NCI-H1694 (cell line): ENCODE measurements around the gene SLC11A1.

Source experiments
- DNase-seq: peaks from one replicate; lab custom pipeline; 2025; lab: John Stamatoyannopoulos, UW

Gene SLC11A1

DNA sequence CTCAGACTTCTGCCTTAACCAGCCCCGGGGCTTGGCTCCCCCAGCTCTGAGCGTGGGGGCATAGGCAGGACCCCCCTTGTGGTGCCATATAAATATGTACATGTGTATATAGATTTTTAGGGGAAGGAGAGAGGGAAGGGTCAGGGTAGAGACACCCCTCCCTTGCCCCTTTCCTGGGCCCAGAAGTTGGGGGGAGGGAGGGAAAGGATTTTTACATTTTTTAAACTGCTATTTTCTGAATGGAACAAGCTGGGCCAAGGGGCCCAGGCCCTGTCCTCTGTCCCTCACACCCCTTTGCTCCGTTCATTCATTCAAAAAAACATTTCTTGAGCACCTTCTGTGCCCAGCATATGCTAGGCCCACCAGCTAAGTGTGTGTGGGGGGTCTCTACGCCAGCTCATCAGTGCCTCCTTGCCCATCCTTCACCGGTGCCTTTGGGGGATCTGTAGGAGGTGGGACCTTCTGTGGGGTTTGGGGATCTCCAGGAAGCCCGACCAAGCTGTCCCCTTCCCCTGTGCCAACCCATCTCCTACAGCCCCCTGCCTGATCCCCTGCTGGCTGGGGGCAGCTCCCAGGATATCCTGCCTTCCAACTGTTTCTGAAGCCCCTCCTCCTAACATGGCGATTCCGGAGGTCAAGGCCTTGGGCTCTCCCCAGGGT is 23.1 kb downstream of the SLC11A1 start:
- no peak for DNase-seq

DNA sequence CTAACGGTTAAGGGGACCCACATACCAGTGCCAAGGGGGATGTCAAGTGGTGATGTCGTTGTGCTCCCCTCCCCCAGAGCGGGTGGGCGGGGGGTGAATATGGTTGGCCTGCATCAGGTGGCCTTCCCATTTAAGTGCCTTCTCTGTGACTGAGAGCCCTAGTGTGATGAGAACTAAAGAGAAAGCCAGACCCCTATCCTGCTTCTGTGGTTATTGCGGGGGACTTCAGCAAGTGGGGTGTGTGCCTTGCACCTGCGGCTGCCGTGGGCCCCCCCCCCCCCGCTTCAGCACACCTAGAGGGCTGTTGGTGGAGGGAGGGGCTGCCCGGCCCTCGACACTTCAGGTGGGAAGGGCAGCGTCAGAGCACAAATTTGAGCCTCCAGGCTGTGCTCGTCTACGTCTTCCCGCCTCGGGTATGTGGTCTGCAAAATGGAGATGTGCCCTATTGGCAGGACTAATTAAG is 23.7 kb downstream of the SLC11A1 start:
- no peak for DNase-seq

DNA sequence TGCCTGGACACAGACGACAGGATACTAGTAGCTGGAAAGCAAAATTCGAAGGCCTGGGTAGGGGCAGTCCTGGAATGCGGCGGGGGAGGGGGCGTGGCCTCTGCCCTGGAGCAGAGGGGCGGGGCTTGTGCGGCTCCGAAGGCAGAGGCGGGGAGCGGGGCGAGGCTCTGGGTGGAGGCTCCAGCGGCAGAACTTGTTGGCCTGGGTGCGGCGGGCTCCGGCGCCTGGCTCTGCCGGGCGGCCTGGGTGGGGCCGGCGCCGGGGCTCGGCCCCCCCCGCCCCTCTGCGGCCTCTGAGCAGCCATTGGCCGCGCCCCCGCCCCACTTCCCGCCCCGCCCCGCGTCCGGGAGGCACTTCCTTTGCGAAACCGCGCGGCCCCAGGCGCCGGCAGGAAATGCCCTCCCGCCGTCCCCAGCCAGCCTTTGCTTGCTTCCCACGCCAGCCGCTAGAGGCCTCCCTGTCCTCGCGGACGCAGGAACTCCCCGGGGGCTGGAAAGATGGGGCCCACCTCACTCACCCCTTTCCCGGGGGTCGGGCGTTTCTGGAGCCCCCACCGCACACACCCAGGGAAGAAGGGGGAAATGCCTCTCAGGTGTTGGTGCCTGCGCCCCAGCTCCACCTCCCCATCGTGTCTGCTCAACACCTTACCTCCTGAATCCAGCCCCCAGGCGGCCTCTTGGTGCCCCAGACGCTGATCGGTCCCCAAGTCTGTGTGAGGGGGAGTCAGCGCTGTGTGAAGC is 24.3 kb downstream of the SLC11A1 start:
- DNase-seq = peak; percentile 88

DNA sequence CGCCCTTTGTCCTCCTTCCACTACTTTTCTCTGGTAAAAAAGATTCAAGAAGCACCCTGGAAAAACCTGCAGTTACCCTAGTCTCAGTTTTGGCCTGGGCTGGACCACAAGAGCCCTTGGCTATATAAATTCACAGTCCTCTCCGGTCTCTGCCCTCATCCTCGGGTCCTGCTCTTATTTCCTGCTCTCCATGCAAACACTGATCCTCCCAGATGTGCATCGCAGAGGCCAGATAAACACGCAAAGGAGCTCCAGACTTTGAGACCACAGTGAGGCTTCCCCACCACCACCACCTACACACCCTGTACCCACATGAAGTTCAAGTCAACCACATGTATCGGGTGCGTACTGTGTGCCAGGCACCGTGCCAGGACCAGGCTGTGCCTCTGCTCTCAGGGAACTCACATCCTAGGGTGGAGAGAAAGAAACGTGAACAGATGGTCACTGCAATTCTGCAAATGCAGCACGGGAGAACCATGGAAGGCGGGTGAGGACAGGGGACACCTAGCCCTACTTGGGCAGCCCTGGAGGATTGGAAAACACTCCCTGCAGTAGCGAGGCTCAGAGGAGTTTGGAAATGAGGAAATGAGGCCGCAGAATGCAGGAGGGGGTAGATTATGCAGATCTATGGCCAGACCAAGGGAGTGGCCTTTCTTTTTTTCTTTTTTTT is 25.0 kb downstream of the SLC11A1 start:
- peak; percentile 94 for DNase-seq

DNA sequence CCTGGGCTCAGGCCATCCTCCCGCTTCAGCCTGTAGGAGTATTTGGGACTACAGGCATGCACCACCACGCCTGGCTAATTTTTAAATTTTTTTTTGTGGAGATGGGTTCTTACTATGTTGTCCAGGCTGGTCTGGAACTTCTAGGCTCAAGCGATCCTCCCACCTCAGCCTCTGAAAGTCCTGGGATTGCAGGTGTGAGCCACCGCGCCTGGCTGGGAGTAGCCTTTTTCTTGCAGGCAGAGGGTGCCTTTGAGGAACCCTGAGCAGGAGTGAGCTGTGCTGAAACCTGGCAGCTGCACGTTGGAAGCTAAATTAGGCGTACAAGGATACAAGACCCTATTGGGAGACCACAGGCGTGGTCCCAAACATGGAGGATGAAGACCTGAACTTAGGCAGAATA is 25.6 kb downstream of the SLC11A1 start:
- DNase-seq = no peak

DNA sequence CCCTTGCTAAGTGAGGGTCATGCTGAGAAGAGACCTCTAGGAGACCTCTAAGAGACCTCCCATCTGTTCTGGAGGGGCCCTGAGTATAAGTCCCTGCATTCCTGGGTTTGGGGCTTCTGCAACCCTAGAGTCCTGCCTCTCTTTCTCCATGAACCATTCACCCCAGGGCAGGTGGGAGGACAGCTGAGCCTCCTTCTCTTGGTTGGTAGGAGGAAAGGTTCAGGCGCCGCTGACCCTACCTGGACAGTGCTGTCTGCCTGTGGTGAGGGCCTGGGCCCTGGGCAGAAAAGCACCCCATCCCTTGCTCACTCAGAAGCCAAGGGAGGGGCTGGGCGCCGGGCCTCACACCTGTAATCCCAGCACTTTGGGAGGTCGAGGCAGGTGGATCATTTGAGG is 36.2 kb downstream of the SLC11A1 start:
- no peak for DNase-seq

DNA sequence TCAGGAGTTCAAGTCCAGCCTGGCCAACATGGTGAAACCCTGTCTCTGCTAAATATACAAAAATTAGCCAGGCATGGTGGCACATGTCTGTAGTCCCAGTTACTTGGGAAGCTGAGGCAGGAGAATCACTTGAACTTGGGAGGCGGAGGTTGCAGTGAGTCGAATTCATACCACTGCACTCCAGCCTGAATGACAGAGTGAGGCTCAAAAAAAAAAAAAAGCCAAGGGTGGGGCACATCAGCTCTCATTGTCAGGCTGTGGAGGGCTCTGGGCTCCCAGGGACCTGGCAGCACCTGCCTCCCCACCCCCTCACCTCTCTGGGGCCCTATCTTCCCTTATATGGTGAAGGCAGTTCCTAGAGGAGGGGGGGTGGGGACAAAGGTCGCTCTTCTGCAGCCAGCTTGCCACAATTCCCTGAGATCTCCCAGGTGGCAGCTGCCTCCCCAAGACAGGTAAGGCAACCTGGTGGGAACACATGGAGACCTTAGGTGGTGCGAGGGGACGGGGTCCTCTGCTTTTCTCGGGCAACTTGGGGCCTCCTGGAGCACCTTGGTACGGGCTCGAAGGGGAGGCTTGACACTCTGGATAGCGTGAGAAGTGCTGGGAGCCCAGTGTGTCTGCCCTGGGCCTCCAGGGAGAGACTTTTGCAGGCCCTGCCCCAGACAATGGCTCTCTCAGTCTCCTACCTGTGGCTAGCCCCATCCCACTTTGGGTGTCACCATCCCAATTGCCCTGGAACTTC is 36.8 kb downstream of the SLC11A1 start, which contains the start of gene VIL1:
Gene VIL1 (plus strand): TSS at position 407 of the 742 bp plus-strand sequence. CDS start 4,656 bp downstream, outside the sequence.
- no peak for DNase-seq

DNA sequence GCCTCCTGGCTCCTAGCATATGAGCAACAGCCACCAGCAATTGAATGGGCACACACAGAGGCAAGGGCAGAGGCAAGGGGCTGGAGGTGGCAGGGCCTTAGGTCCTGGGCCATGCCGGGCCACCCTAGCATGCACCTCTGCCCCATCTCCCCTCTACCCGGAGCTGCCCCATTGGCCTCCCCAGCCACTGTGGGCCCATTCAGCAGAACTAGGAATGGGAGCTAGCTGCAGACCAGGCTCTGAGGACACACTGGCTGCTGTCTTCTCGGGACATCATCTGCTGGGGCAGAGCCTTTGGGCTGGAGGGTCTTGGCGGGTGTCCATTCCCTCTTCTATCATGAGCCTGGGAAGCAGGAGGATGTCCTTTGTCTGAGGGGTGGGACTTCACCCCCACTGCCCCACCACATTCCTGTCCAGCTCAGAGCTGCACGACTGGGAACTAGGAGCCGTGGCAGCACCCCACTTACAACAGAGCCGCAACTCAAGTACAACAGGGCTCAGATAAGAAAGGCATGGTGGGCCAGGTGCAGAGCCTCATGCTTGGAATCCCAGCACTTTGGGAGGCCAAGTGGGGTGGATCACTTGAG is 37.6 kb downstream of the SLC11A1 start:
- DNase-seq = no peak

DNA sequence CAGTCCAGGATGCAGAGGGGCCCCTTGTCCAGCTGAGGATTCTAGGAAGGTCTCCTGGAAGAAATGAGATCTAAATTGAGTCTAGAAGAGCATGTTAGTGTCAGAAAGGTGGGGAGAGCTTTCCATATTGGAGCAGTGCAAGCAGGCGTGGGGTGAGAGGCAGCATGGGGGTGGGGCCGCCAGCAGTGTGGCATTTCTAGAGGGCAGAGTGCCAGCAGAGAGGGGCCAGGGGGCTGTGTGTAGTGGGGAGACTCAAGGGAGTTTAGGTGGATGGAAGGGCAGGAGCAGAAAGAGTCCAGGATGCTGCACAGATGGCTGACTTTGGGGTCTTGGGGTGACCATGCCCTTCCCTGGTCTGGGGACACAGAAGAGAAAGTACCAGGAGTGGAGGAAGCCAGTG is 39.0 kb downstream of the SLC11A1 start:
- DNase-seq = no peak

DNA sequence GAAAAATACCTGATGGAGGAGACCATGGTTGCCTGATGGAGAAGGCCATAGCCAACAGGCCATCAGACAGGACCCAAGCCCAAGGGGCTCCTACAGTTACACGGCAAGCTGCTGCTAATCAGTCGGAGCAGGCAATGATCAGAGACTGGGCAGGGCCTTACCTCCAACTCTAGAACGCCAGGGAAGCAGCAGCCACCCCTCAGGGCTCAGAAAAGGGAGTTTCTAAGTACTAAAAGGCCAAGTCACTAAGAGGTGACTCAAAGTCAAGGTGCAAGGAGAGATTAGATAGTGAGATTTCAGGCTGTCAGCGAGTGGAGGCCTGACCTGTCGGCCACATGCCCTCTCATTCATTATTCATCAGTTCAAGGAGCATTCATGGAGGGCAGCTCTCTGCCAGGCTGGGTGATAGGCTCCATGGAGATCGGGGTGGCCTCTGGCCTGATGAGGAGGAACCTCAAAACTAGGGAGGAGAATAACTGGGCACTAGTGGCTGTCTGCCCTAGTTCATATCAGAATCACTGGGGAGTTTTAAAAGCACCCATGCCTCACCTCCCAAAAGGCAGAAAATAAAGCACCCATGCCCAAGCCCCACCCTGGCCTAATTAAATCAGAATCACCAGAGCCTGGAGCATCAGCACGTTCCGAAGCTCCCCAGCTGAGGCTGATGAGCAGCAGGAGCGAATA is 40.5 kb downstream of the SLC11A1 start:
- DNase-seq = no peak

DNA sequence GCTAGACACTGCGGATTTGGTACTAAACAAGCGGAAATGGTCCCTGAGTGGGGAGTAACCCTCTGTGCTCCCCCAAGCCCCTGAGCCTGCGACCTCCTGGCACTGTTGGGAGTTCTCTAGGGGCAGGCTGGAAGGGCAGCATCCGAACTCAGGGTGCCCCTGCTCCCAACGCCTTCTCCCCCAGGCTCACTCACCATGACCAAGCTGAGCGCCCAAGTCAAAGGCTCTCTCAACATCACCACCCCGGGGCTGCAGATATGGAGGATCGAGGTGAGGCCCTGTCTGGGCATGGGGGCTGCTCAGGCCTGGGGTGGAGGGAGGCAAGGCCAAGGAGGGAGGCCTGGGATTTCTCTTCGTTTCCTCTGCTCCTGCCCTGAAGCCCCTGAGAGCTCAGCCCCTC is 41.5 kb downstream of the SLC11A1 start:
- DNase-seq = no peak

DNA sequence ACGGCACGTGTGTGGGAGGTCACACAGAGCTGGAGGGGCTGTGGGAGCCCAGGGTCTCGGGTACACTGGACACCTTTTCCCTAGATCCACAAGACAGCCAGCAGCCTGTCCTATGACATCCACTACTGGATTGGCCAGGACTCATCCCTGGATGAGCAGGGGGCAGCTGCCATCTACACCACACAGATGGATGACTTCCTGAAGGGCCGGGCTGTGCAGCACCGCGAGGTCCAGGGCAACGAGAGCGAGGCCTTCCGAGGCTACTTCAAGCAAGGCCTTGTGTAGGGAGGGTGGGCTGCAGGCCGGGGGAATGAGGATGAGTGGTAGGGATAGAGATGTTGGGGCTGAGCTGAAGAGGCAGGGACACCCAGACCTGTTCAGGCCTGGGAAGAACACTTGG is 43.5 kb downstream of the SLC11A1 start:
- DNase-seq = no peak

DNA sequence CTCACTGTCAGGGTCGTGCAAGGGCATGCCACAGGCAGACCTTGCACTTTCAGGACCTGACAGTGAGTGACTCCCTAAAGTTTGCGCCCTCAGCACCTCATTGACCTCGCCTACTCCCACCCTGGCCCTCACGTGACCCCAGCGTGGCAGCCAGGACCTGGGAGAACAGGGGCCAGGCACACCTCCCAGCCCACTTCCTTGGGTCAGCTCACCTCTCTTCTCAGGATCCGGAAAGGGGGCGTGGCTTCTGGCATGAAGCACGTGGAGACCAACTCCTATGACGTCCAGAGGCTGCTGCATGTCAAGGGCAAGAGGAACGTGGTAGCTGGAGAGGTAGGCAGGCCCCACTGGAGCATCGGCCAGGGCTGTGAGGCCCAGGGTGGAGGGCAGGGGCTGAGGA is 45.7 kb downstream of the SLC11A1 start:
- DNase-seq = no peak

DNA sequence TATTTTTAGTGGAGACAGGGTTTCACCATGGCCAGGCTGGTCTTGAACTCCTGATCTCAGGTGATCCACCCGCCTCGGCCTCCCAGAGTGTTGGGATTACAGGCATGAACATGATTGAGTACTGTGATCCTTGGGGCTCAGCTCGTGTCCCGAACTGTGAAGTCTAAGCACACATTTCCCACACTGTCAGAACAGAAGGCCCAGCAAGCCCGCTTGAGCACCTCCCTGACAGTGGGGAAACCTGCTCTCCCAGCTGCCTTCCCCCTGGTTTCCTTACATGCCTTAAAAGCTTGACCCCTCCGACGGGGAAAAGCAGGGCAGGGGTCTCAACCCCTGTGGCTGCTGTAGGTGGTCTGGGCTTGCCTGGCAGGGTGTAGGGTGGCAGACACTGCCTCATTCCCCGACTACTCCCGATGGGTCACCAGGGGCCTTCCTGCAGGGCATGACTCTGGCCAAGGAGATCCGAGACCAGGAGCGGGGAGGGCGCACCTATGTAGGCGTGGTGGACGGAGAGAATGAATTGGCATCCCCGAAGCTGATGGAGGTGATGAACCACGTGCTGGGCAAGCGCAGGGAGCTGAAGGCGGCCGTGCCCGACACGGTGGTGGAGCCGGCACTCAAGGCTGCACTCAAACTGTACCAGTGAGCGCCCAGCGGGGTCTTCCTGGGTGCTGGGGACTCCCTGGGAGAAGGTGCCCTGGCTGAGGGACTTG is 46.9 kb downstream of the SLC11A1 start:
- no peak for DNase-seq

DNA sequence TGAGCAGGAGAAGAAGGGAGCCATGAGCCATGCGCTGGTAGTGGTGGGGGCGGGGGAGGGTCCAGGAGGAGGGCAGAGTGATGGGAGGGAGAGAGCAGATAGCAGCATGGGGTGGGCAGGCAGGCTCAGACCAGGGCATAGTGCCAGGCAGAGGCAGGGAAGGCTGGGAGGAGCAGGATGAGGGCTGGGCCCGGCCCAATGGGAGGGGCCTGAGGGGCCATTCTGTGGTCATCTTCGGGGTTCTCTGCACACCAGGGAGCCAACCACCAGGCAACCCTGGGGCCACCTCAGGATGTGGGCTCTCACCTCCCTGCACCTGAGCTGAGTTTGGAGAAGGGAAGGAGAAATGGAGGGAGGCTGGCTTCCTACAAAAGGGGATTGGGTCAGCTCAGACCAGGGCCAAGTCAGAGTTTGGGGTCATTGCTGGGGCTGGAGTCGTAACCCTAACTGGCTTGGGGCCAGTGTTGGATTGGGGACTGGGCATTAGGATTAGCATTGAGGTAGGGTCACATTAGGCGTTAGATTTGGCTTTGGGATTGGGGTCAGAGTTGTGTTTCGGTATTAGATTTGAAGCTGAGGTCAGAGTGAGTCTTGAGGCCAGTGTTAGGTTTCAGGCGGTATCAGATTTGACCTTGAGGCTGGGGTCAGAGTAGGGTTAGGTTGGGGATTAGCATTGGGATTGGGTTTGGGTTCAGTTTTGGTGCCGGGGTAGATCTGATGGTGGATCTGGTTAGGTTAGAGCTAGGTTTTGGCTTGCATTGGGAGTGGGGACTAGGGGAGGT is 48.0 kb downstream of the SLC11A1 start:
- no peak for DNase-seq

DNA sequence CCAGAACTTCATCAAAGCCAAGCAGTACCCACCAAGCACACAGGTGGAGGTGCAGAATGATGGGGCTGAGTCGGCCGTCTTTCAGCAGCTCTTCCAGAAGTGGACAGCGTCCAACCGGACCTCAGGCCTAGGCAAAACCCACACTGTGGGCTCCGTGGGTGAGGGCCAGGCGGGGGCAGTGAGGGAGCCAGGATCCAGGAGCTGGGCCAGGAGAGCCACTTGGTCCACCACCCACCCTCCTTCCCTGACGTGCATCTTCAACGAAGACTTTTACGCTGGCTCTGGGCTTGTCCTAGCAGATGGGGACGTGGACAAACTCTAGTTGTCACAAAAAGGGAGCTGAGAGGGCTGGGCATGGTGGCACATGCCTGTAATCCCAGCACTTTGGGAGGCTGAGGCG is 48.6 kb downstream of the SLC11A1 start:
- no peak for DNase-seq

DNA sequence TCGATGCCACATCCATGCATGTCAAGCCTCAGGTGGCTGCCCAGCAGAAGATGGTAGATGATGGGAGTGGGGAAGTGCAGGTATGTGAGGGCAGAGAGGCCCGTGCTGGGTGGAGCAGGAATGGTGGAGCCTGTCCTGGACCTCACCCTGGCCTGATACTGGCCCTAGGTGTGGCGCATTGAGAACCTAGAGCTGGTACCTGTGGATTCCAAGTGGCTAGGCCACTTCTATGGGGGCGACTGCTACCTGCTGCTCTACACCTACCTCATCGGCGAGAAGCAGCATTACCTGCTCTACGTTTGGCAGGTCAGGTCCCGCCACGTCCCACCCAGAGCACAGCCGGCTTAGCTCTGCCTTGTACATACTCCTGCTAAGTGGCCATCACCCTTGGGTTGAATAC is 49.8 kb downstream of the SLC11A1 start:
- no peak for DNase-seq

DNA sequence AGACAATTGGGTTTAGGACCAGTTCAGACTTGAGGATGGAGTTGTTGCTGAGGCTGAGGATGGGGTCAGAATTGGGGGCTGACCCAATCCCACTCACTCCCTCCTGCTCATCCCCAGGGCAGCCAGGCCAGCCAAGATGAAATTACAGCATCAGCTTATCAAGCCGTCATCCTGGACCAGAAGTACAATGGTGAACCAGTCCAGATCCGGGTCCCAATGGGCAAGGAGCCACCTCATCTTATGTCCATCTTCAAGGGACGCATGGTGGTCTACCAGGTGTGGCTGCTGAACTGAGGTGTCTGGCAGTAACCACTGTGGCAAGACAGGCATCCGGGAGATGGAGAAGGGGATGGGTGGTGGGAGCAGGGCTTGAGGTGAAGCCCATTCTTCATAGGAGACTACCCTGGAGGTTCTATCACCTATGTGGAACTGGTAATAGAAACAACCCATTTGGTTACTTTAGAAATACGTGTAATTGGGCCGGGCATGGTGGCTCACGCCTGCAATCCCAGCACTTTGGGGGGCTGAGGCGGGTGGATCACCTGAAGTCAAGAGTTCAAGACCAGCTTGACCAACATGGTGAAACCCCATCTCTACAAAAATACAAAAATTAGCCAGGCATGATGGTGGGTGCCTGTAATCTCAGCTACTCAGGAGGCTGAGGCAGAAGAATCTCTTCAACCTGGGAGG is 50.7 kb downstream of the SLC11A1 start:
- no peak for DNase-seq

DNA sequence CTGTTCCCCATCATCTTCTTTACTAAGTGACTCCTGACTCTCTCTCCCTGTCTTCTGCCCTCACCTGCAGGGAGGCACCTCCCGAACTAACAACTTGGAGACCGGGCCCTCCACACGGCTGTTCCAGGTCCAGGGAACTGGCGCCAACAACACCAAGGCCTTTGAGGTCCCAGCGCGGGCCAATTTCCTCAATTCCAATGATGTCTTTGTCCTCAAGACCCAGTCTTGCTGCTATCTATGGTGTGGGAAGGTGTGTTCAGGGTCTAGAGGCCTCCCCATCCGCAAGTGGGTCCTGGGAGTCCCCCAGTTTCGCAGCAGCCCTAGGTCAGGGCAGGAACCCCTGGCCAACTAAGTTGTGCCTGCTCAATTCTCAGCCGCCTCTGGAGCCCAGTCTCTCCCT is 52.4 kb downstream of the SLC11A1 start:
- no peak for DNase-seq
